ENCODE measurements around the gene REEP5.

REEP5 gene

GRCh38 chr5:112918136-112918535 is 3.9 kb downstream of the REEP5 start:
- H3K27ac ChIP-seq: no peak overlapping the region
- in situ Hi-C loops (cut with HindIII; ENCODE audit: low pct_ligation_motif_present, low sequenced_read_pairs): no loop called here
- no peak overlapping the region for H3K4me3 ChIP-seq (ENCODE audit: low read depth, low read length)
- DNase-seq: no peak
- no peak for TF ChIP-seq CTCF (IDR thresholded peaks at IDR 0.05; ENCODE audit: low read depth, low read length, missing control alignments)
- H3K27me3 ChIP-seq (replicated peaks): no peaks in the 10 kb centered on the region
- peaks cover 24% of the 10 kb centered on the region for H3K36me3 ChIP-seq (replicated peaks)

GRCh38 chr5:112917453-112917995 is 4.5 kb downstream of the REEP5 start:
- no peak for DNase-seq
- in situ Hi-C loops (cut with HindIII; ENCODE audit: low pct_ligation_motif_present, low sequenced_read_pairs): no loop called here
- Histone ChIP-seq H3K27me3 (replicated peaks) (no peaks in the 10 kb centered on the region), H3K27ac (no peak overlapping the region), H3K36me3 (replicated peaks) (peaks cover 25% of the 10 kb centered on the region), H3K4me3 (ENCODE audit: low read depth, low read length) (no peak overlapping the region)
- peak; percentile 55 for TF ChIP-seq CTCF (IDR thresholded peaks at IDR 0.05; ENCODE audit: low read depth, low read length, missing control alignments)

- Histone ChIP-seq H3K27ac (no peak overlapping the region), H3K36me3 (replicated peaks) (peaks cover 30% of the 10 kb centered on the region), H3K4me3 (ENCODE audit: low read depth, low read length) (no peak overlapping the region), H3K27me3 (replicated peaks) (no peaks in the 10 kb centered on the region)
- no peak for TF ChIP-seq CTCF (IDR thresholded peaks at IDR 0.05; ENCODE audit: low read depth, low read length, missing control alignments)
- DNase-seq: no peak
- in situ Hi-C loops (cut with HindIII; ENCODE audit: low pct_ligation_motif_present, low sequenced_read_pairs): no loop called here
Observed at GRCh38 chr5:112915831-112916230, 6.2 kb downstream of the REEP5 start.

GRCh38 chr5:112914584-112914983 is 7.4 kb downstream of the REEP5 start:
- H3K27ac ChIP-seq: no peak overlapping the region
- H3K36me3 ChIP-seq (replicated peaks): peaks cover 31% of the 10 kb centered on the region
- H3K27me3 ChIP-seq (replicated peaks): no peaks in the 10 kb centered on the region
- no peak overlapping the region for H3K4me3 ChIP-seq (ENCODE audit: low read depth, low read length)
- no peak for TF ChIP-seq CTCF (IDR thresholded peaks at IDR 0.05; ENCODE audit: low read depth, low read length, missing control alignments)
- in situ Hi-C loops (cut with HindIII; ENCODE audit: low pct_ligation_motif_present, low sequenced_read_pairs): no loop called here
- peak; percentile 51 for DNase-seq

GRCh38 chr5:112910529-112910928 is 11.5 kb downstream of the REEP5 start:
- no peaks in the 10 kb centered on the region for H3K27me3 ChIP-seq (replicated peaks)
- H3K36me3 ChIP-seq (replicated peaks): peaks cover 28% of the 10 kb centered on the region
- no peak overlapping the region for H3K4me3 ChIP-seq (ENCODE audit: low read depth, low read length)
- in situ Hi-C loops (cut with HindIII; ENCODE audit: low pct_ligation_motif_present, low sequenced_read_pairs): no loop called here
- H3K27ac ChIP-seq: no peak overlapping the region
- no peak for TF ChIP-seq CTCF (IDR thresholded peaks at IDR 0.05; ENCODE audit: low read depth, low read length, missing control alignments)
- DNase-seq: no peak

GRCh38 chr5:112908854-112909253 is 13.2 kb downstream of the REEP5 start:
- in situ Hi-C loops (cut with HindIII; ENCODE audit: low pct_ligation_motif_present, low sequenced_read_pairs): no loop called here
- H3K27me3 ChIP-seq (replicated peaks): no peaks in the 10 kb centered on the region
- no peak for DNase-seq
- H3K27ac ChIP-seq: no peak overlapping the region
- peaks cover 28% of the 10 kb centered on the region for H3K36me3 ChIP-seq (replicated peaks)
- no peak overlapping the region for H3K4me3 ChIP-seq (ENCODE audit: low read depth, low read length)
- TF ChIP-seq CTCF (IDR thresholded peaks at IDR 0.05; ENCODE audit: low read depth, low read length, missing control alignments): no peak

All from brain microvascular endothelial cell (primary cell).